ENCODE measurements around the gene STIM1.

- TF ChIP-seq CTCF (IDR thresholded peaks at IDR 0.05) (no peak), POLR2AphosphoS5 (IDR thresholded peaks at IDR 0.05) (no peak), EP300 (IDR thresholded peaks at IDR 0.05) (no peak), POLR2A (IDR thresholded peaks at IDR 0.05) (no peak)
These were observed 127.6 kb downstream of the STIM1 start for GRCh38 chr11:3983101-3983500.

Data from sigmoid colon (tissue), 4 donors.